Stimulated activated CD8-positive, alpha-beta memory T cell treated with anti-CD3 and anti-CD28 coated beads, Interleukin-12 subunit alpha, Interleukin-12 subunit beta, amount 100 ng/mL, for 24 hours (primary cell): ENCODE data around the gene USP43.

Source experiments
- DNase-seq: peaks from one replicate; pipeline ENCODE4 v3.0.0-alpha.2; 2020; ENCODE audit errors: extremely low read depth

USP43 gene

DNA sequence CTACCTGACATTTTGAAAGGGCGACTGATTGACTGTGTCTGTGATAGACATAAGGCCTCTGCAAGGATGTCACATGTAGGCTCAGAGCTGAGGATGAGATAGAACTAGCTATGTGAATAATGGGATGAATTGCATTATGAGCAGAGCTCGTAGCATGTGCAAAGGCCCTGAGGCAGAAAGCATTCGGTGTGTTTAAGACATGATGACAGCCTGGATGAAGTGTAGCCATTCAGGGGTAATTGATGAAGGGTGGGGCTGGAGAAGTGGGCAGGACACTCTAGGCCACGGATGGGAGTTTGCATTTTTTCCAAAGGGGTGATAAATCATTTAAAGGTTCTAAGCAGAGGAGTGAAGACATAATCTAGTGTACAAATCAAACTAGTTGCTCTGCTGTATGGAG, 62.6 kb downstream of the USP43 start:
- no peak for DNase-seq

DNA sequence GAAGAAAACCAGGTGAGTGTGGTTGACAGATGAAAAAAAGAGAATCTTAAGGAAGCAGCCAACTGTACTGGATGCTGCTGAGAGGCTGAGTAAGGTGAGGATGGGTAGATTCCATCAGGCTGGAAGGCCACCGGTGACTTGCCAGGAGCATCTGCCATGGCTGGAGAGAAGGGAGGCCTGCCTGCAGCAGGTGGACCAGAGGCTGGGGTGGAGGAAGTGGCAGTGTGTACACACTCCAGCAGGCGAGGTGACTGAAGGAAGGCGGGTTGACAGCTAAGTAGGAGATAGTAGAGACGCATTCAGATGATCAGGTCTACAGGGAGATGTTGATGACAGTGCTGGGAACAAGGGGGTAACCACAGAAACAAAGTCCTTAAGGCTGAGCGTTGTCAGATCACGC, 69.5 kb downstream of the USP43 start:
- DNase-seq = no peak

GRCh38 chr17:9715503-9716016, 70.2 kb downstream of the USP43 start:
- no peak for DNase-seq

DNA sequence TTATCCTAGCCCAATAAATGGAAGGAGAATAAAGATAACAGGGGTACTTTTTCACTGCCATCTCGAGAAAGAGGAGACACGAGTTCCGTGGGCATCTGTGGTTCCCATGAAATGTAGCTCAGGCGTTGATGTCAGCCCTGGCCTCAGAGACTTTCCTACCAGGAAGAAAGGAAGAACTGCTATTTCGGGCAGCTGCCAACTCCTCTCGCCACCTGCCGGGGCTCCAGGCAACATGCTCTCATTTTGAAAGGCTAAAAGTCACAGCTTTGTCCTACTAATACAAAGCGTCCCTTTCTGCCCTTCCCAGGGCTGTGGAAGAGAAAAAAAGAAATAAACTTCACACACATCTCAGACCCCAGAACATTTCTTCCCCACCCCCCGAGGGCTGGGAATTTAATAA, 80.3 kb downstream of the USP43 start:
- no peak for DNase-seq

- no peak for DNase-seq
Measured at GRCh38 chr17:9726291-9726690, 81.0 kb downstream of the USP43 start.

- DNase-seq = no peak
Measured at GRCh38 chr17:9728005-9728404, 82.7 kb downstream of the USP43 start.

- DNase-seq = no peak
Measured at GRCh38 chr17:9728564-9728963, 83.2 kb downstream of the USP43 start.

DNA sequence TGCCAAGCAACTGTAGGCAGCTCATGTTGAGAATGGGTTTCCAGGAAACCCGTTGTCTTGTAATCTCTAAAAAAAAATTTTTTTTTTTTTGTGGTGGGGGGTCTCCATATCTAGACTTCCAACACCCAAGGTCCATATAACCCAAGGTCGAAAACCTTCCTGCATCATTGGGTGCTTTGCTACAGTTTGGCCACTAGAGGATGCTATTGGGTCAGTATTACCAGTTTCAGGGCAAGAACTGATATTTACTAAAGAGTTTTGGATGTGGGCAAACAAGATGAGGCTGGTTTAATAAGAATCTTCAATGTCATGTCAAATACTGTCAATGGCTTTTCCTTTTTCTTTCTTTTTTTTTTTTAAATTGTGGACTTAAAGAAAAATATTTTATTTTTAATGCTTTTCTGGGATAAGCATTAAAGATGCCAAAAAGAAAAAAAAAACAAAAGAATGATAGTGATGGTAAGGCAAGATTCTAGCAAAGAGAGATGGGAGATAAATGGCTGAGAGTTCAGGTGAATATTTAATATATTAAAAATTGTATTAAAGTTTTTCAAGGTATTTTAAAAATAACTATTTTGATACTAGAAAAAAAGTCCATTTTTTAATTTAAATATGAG, 83.8 kb downstream of the USP43 start:
- no peak for DNase-seq

- DNase-seq = no peak
Measured at GRCh38 chr17:9729735-9730420, 84.6 kb downstream of the USP43 start.

DNA sequence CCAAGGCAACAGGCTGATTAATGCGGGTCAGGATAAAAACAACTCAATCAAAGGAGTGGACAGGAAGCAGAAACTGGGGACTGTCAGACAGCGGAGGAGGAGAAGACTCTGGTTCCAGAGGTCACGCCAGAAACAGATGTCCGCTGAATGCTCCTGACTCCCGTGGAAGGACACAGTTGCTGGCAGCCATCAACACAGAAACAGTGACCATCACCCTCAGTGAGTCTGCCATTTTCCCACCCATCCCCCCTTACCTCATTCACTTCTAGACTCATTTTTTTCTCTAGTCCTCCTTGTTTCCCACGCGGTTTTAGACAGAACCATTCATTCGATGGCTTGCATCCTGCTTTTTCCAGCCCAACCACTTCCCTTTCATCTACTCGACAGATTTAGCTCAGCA, 105.2 kb downstream of the USP43 start:
- no peak for DNase-seq

- DNase-seq = no peak
Measured at GRCh38 chr17:9755083-9755482, 109.8 kb downstream of the USP43 start.

- no peak for DNase-seq
Measured at GRCh38 chr17:9760266-9760665, 114.9 kb downstream of the USP43 start.

DNA sequence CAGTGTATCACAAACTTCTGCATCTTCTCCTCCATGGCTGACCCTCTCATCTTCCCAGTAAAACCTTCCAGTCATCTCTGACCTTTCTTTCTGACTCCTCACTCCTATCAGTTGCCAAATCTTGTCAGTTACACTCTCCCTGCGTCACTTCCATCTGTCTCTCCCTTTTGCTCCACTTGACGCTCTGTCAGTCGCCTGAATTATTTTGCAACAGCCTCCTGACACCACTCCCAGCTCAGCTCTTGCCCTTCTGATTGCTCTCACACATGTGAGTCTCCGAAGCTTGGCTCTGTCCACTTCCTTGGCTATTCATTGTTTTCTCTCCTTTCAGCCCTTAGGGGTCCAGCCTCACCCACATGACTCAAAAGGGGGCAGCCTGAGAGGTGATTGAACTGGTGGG, 118.3 kb downstream of the USP43 start:
- no peak for DNase-seq

DNA sequence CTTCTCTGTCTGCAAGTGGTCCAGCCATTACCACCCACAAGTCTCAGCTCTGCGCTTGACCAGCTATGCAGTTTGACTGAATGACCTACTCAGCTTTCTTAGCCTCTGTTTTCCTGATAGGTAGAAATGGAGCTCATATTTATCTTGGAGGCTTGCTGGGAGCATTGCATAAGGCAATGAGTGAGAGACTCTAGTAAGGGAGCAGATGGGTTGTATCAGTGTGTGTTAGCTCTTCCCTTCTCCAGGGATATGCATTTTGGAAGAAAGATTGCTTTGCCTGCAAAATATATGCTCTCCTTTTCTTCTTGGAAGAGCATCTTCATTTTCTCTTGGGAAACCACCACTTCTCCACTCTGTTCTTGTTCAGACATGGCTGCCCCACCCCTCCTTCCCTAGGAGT, 120.0 kb downstream of the USP43 start:
- DNase-seq = no peak

- DNase-seq = no peak
Measured at GRCh38 chr17:9766970-9767369, 121.7 kb downstream of the USP43 start.

GRCh38 chr17:9767432-9767991, 122.2 kb downstream of the USP43 start:
- DNase-seq = no peak

GRCh38 chr17:9768381-9768934, 123.1 kb downstream of the USP43 start:
- DNase-seq = no peak

- no peak for DNase-seq
Measured at GRCh38 chr17:9769036-9769695, 123.8 kb downstream of the USP43 start.

GRCh38 chr17:9771465-9771864, 126.1 kb downstream of the USP43 start:
- DNase-seq = no peak

DNA sequence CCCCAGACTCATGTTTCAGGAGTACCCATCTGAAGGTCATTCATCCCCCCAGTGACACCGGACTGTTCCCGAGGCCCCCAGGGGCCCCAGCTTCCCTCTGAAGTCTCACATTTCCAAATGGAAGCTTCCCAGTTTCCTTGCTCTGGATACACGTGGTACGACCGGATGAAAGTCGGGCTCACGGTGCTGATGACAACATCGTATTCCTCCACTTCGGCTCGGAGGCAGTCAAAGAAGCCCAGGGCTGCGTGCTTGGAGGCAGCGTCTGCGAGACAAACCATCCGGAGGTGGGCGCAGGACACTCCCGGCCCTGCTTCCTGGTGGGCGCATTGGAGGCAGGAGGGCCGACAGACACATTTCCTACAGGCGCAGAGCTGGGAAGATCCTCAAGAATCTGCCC, 127.3 kb downstream of the USP43 start:
- DNase-seq = no peak

DNA sequence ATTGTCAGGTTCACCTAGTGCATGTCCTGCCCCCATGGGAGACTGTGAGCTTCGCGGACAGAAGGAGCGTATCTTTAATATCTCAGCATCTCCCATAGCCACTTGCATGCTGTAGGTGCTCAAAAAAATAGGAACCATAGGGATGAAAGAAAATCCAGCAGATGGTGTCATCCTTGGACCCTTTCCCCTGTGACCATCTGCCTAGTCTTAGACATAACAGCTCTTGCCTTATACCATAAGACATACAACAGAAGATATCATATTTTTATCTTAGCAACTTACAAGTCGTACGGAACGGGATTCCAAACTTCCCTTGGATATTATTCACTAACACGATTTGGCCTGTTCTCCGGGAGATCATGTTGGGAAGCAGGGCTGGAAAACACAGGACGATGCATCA, 131.6 kb downstream of the USP43 start:
- no peak for DNase-seq
